ENCODE measurements around the gene EDIL3. TPM values are rescaled to one million over a fixed set of nuclear protein-coding genes. Genes with fewer than 3 reads are reported as not detected.
A peak's percentile ranks its signal among the peaks of the same experiment; 100 is the strongest.

The EDIL3 gene
- total and polyA plus RNA-seq, 2 donors (not counting 1 experiment from before 2014, with no cell fraction given), result 12.1 to 149 TPM

GRCh38 chr5:84227236-84227635, 157.4 kb downstream of the EDIL3 start:
- H3K79me2 ChIP-seq (ENCODE audit: control insufficient read depth, insufficient read depth, low read length), result no peaks in the 10 kb centered on the region
- no peak overlapping the region for H2AFZ ChIP-seq (ENCODE audit: low read length)
- no peak overlapping the region for H3K27ac ChIP-seq (ENCODE audit: insufficient read depth, low read length)
- no peaks in the 10 kb centered on the region for H3K27me3 ChIP-seq (ENCODE audit: control insufficient read depth, insufficient read depth, low read length)
- TF ChIP-seq EZH2 (IDR thresholded peaks at IDR 0.05; ENCODE audit: low read length, missing control alignments), result no peak
- TF ChIP-seq CTCF (conservative IDR thresholded peaks at IDR 0.05 in 1 of 2, IDR thresholded peaks at IDR 0.05 in 1 of 2; ENCODE audit: low read depth in 1 of 2, low read length in 2 of 2), result no peak
- no peak overlapping the region for H3K9ac ChIP-seq (ENCODE audit: insufficient read depth, low read length)
- no peak overlapping the region for H3K4me3 ChIP-seq (replicated peaks in 1 of 4; ENCODE audit: control extremely low read depth in 1 of 4, insufficient read depth in 1 of 4, low read depth in 3 of 4, low read length in 4 of 4)
- H4K20me1 ChIP-seq (ENCODE audit: control insufficient read depth, extremely low read depth, insufficient read depth, low read length), result no peaks in the 10 kb centered on the region
- no peaks in the 10 kb centered on the region for H3K4me1 ChIP-seq (ENCODE audit: control insufficient read depth, extremely low read depth, insufficient read depth, low read length)
- peak in 1 of 2 donors; percentile 45 for DNase-seq (ENCODE audit: low read depth in 2 of 2)
- H3K4me2 ChIP-seq (ENCODE audit: extremely low read depth, insufficient read depth, low read length), result no peak overlapping the region
- no peaks in the 10 kb centered on the region for H3K36me3 ChIP-seq (ENCODE audit: control insufficient read depth, insufficient read depth, low read length)
- H3K9me3 ChIP-seq (ENCODE audit: control insufficient read depth, insufficient read depth, low read depth, low read length), result no peaks in the 10 kb centered on the region

- Histone ChIP-seq H2AFZ (ENCODE audit: low read length) (no peak overlapping the region), H3K79me2 (ENCODE audit: control insufficient read depth, insufficient read depth, low read length) (no peaks in the 10 kb centered on the region), H3K4me2 (ENCODE audit: extremely low read depth, insufficient read depth, low read length) (no peak overlapping the region), H3K36me3 (ENCODE audit: control insufficient read depth, insufficient read depth, low read length) (no peaks in the 10 kb centered on the region), H3K27ac (ENCODE audit: insufficient read depth, low read length) (no peak overlapping the region), H3K9ac (ENCODE audit: insufficient read depth, low read length) (no peak overlapping the region), H3K4me3 (replicated peaks in 1 of 4; ENCODE audit: control extremely low read depth in 1 of 4, insufficient read depth in 1 of 4, low read depth in 3 of 4, low read length in 4 of 4) (no peak overlapping the region), H3K4me1 (ENCODE audit: control insufficient read depth, extremely low read depth, insufficient read depth, low read length) (no peaks in the 10 kb centered on the region), H4K20me1 (ENCODE audit: control insufficient read depth, extremely low read depth, insufficient read depth, low read length) (no peaks in the 10 kb centered on the region), H3K27me3 (ENCODE audit: control insufficient read depth, insufficient read depth, low read length) (no peaks in the 10 kb centered on the region), H3K9me3 (ENCODE audit: control insufficient read depth, insufficient read depth, low read depth, low read length) (no peaks in the 10 kb centered on the region)
- no peak for TF ChIP-seq CTCF (conservative IDR thresholded peaks at IDR 0.05 in 1 of 2, IDR thresholded peaks at IDR 0.05 in 1 of 2; ENCODE audit: low read depth in 1 of 2, low read length in 2 of 2)
- TF ChIP-seq EZH2 (IDR thresholded peaks at IDR 0.05; ENCODE audit: low read length, missing control alignments), result no peak
- peak in 1 of 2 donors; percentile 39 for DNase-seq (ENCODE audit: low read depth in 2 of 2)
Observed at GRCh38 chr5:84218546-84218945, 166.1 kb downstream of the EDIL3 start.

GRCh38 chr5:84215521-84215920, 169.2 kb downstream of the EDIL3 start:
- Histone ChIP-seq H3K79me2 (ENCODE audit: control insufficient read depth, insufficient read depth, low read length) (no peaks in the 10 kb centered on the region), H2AFZ (ENCODE audit: low read length) (no peak overlapping the region), H3K9ac (ENCODE audit: insufficient read depth, low read length) (no peak overlapping the region), H4K20me1 (ENCODE audit: control insufficient read depth, extremely low read depth, insufficient read depth, low read length) (no peaks in the 10 kb centered on the region), H3K36me3 (ENCODE audit: control insufficient read depth, insufficient read depth, low read length) (no peaks in the 10 kb centered on the region), H3K27me3 (ENCODE audit: control insufficient read depth, insufficient read depth, low read length) (no peaks in the 10 kb centered on the region), H3K4me1 (ENCODE audit: control insufficient read depth, extremely low read depth, insufficient read depth, low read length) (no peaks in the 10 kb centered on the region), H3K27ac (ENCODE audit: insufficient read depth, low read length) (no peak overlapping the region), H3K9me3 (ENCODE audit: control insufficient read depth, insufficient read depth, low read depth, low read length) (no peaks in the 10 kb centered on the region), H3K4me2 (ENCODE audit: extremely low read depth, insufficient read depth, low read length) (no peak overlapping the region), H3K4me3 (replicated peaks in 1 of 4; ENCODE audit: control extremely low read depth in 1 of 4, insufficient read depth in 1 of 4, low read depth in 3 of 4, low read length in 4 of 4) (no peak overlapping the region)
- no peak for TF ChIP-seq EZH2 (IDR thresholded peaks at IDR 0.05; ENCODE audit: low read length, missing control alignments)
- no peak for TF ChIP-seq CTCF (conservative IDR thresholded peaks at IDR 0.05 in 1 of 2, IDR thresholded peaks at IDR 0.05 in 1 of 2; ENCODE audit: low read depth in 1 of 2, low read length in 2 of 2)
- DNase-seq (ENCODE audit: low read depth in 2 of 2), result no peak

All from fibroblast of lung (primary cell).